ENCODE data around the gene MBTPS2. TPM values are rescaled to one million over a fixed set of nuclear protein-coding genes. Genes with fewer than 3 reads are reported as not detected.
"Not testable (repeated sequence)": the region's sequence is repeated elsewhere in the genome, so short reads cannot be mapped to it uniquely, and the experiment has no call there.

Gene MBTPS2
- total and polyA plus RNA-seq, 7 experiments from 2014 or later: 4.6 to 9.9 (median 7.0) TPM

- DNase-seq (no peak), ATAC-seq (no peak)
- no peaks in the 10 kb centered on the region for H3K27me3 ChIP-seq (ENCODE audit: control insufficient read depth in 2 of 2, insufficient read depth in 2 of 2, low read length in 2 of 2)
- intact Hi-C loops (cut with micrococcal nuclease): no loop called here
- Mint-ChIP-seq H3K4me1 (peaks cover 0 to 6% (median 0%) of the 10 kb centered on the region in 7 donors), H3K4me3 (no peak overlapping the region), H3K27ac (no peak overlapping the region), H3K36me3 (peaks cover 0 to 11% (median 4%) of the 10 kb centered on the region in 5 donors), H3K27me3 (no peaks in the 10 kb centered on the region), H3K9me3 (no peaks in the 10 kb centered on the region)
- H3K4me3 ChIP-seq (ENCODE audit: low read length): no peak overlapping the region
- no peaks in the 10 kb centered on the region for H3K4me1 ChIP-seq (ENCODE audit: control insufficient read depth in 2 of 2, insufficient read depth in 2 of 2, low read length in 2 of 2)
- CTCF ChIA-PET: interaction anchor here (0.7 kb wide), 1 partner anchor 1357 kb away, joined by 4 read pairs; no protein-coding TSS in a partner anchor
- no peak overlapping the region for H3K27ac ChIP-seq (ENCODE audit: low read depth, low read length)
- H3K36me3 ChIP-seq (ENCODE audit: control insufficient read depth in 2 of 3, insufficient read depth in 3 of 3, low read length in 3 of 3): no peaks in the 10 kb centered on the region
- no peaks in the 10 kb centered on the region for H3K9me3 ChIP-seq (ENCODE audit: control insufficient read depth in 2 of 3, low read length in 3 of 3)
- POLR2A ChIA-PET: no interaction called here
These were observed 33.8 kb downstream of the MBTPS2 start for GRCh38 chrX:21873063-21873775.

- ATAC-seq; H3K27me3 Mint-ChIP-seq; H3K27me3 ChIP-seq (ENCODE audit: control insufficient read depth in 2 of 2, insufficient read depth in 2 of 2, low read length in 2 of 2); H3K4me1 ChIP-seq (ENCODE audit: control insufficient read depth in 2 of 2, insufficient read depth in 2 of 2, low read length in 2 of 2); H3K4me1 Mint-ChIP-seq; H3K27ac ChIP-seq (ENCODE audit: low read depth, low read length); H3K27ac Mint-ChIP-seq; POLR2A ChIA-PET; H3K36me3 Mint-ChIP-seq; CTCF ChIA-PET; H3K9me3 Mint-ChIP-seq; DNase-seq; intact Hi-C loops (cut with micrococcal nuclease); H3K9me3 ChIP-seq (ENCODE audit: control insufficient read depth in 2 of 3, low read length in 3 of 3); H3K4me3 Mint-ChIP-seq; H3K4me3 ChIP-seq (ENCODE audit: low read length); H3K36me3 ChIP-seq (ENCODE audit: control insufficient read depth in 2 of 3, insufficient read depth in 3 of 3, low read length in 3 of 3): not testable (repeated sequence)
These were observed 34.8 kb downstream of the MBTPS2 start for GRCh38 chrX:21874182-21874581.

GRCh38 chrX:21875013-21875412, 35.6 kb downstream of the MBTPS2 start:
- H3K27ac Mint-ChIP-seq: no peak overlapping the region
- H3K4me3 Mint-ChIP-seq: no peak overlapping the region
- no peaks in the 10 kb centered on the region for H3K4me1 ChIP-seq (ENCODE audit: control insufficient read depth in 2 of 2, insufficient read depth in 2 of 2, low read length in 2 of 2)
- DNase-seq (no peak), ATAC-seq (no peak)
- no peaks in the 10 kb centered on the region for H3K9me3 Mint-ChIP-seq
- H3K9me3 ChIP-seq (ENCODE audit: control insufficient read depth in 2 of 3, low read length in 3 of 3): no peaks in the 10 kb centered on the region
- peaks cover 0 to 6% (median 0%) of the 10 kb centered on the region in 7 donors for H3K4me1 Mint-ChIP-seq
- no peak overlapping the region for H3K4me3 ChIP-seq (ENCODE audit: low read length)
- ChIA-PET CTCF (no interaction called here), POLR2A (no interaction called here)
- no peak overlapping the region for H3K27ac ChIP-seq (ENCODE audit: low read depth, low read length)
- H3K36me3 Mint-ChIP-seq: peaks cover 0 to 16% (median 4%) of the 10 kb centered on the region in 5 donors
- intact Hi-C loops (cut with micrococcal nuclease): no loop called here
- H3K36me3 ChIP-seq (ENCODE audit: control insufficient read depth in 2 of 3, insufficient read depth in 3 of 3, low read length in 3 of 3): no peaks in the 10 kb centered on the region
- H3K27me3 ChIP-seq (ENCODE audit: control insufficient read depth in 2 of 2, insufficient read depth in 2 of 2, low read length in 2 of 2): no peaks in the 10 kb centered on the region
- no peaks in the 10 kb centered on the region for H3K27me3 Mint-ChIP-seq

GRCh38 chrX:21881881-21882574, 42.6 kb downstream of the MBTPS2 start:
- DNase-seq (no peak), ATAC-seq (no peak)
- Mint-ChIP-seq H3K4me3 (no peak overlapping the region), H3K36me3 (peaks cover 0 to 24% (median 11%) of the 10 kb centered on the region in 5 donors), H3K9me3 (no peaks in the 10 kb centered on the region), H3K4me1 (no peaks in the 10 kb centered on the region), H3K27ac (no peak overlapping the region), H3K27me3 (no peaks in the 10 kb centered on the region)
- ChIA-PET POLR2A (no interaction called here), CTCF (interaction anchor here (0.7 kb wide), 1 partner anchor 903 kb away, joined by 3 read pairs; no protein-coding TSS in a partner anchor)
- intact Hi-C loops (cut with micrococcal nuclease): no loop called here
- no peaks in the 10 kb centered on the region for H3K9me3 ChIP-seq (ENCODE audit: control insufficient read depth in 2 of 3, low read length in 3 of 3)
- H3K4me1 ChIP-seq (ENCODE audit: control insufficient read depth in 2 of 2, insufficient read depth in 2 of 2, low read length in 2 of 2): no peaks in the 10 kb centered on the region
- no peaks in the 10 kb centered on the region for H3K27me3 ChIP-seq (ENCODE audit: control insufficient read depth in 2 of 2, insufficient read depth in 2 of 2, low read length in 2 of 2)
- H3K4me3 ChIP-seq (ENCODE audit: low read length): no peak overlapping the region
- H3K27ac ChIP-seq (ENCODE audit: low read depth, low read length): no peak overlapping the region
- H3K36me3 ChIP-seq (ENCODE audit: control insufficient read depth in 2 of 3, insufficient read depth in 3 of 3, low read length in 3 of 3): no peaks in the 10 kb centered on the region

GRCh38 chrX:21883258-21883657, 43.8 kb downstream of the MBTPS2 start:
- no peaks in the 10 kb centered on the region for H3K9me3 ChIP-seq (ENCODE audit: control insufficient read depth in 2 of 3, low read length in 3 of 3)
- ChIA-PET CTCF (no interaction called here), POLR2A (interaction anchor here (0.8 kb wide), 1 partner anchor 22 kb away, joined by 3 read pairs; no protein-coding TSS in a partner anchor)
- Mint-ChIP-seq H3K27ac (no peak overlapping the region), H3K36me3 (peaks cover 0 to 24% (median 12%) of the 10 kb centered on the region in 5 donors), H3K27me3 (no peaks in the 10 kb centered on the region), H3K4me3 (no peak overlapping the region), H3K9me3 (no peaks in the 10 kb centered on the region), H3K4me1 (no peaks in the 10 kb centered on the region)
- H3K27me3 ChIP-seq (ENCODE audit: control insufficient read depth in 2 of 2, insufficient read depth in 2 of 2, low read length in 2 of 2): no peaks in the 10 kb centered on the region
- intact Hi-C loops (cut with micrococcal nuclease): no loop called here
- no peak overlapping the region for H3K27ac ChIP-seq (ENCODE audit: low read depth, low read length)
- no peaks in the 10 kb centered on the region for H3K4me1 ChIP-seq (ENCODE audit: control insufficient read depth in 2 of 2, insufficient read depth in 2 of 2, low read length in 2 of 2)
- H3K4me3 ChIP-seq (ENCODE audit: low read length): no peak overlapping the region
- DNase-seq (no peak), ATAC-seq (no peak)
- no peaks in the 10 kb centered on the region for H3K36me3 ChIP-seq (ENCODE audit: control insufficient read depth in 2 of 3, insufficient read depth in 3 of 3, low read length in 3 of 3)

GRCh38 chrX:21885568-21885967, 46.2 kb downstream of the MBTPS2 start:
- Histone ChIP-seq H3K9me3 (ENCODE audit: control insufficient read depth in 2 of 3, low read length in 3 of 3) (no peaks in the 10 kb centered on the region), H3K36me3 (ENCODE audit: control insufficient read depth in 2 of 3, insufficient read depth in 3 of 3, low read length in 3 of 3) (no peaks in the 10 kb centered on the region), H3K27ac (ENCODE audit: low read depth, low read length) (no peak overlapping the region), H3K27me3 (ENCODE audit: control insufficient read depth in 2 of 2, insufficient read depth in 2 of 2, low read length in 2 of 2) (no peaks in the 10 kb centered on the region), H3K4me3 (ENCODE audit: low read length) (no peak overlapping the region), H3K4me1 (ENCODE audit: control insufficient read depth in 2 of 2, insufficient read depth in 2 of 2, low read length in 2 of 2) (no peaks in the 10 kb centered on the region)
- intact Hi-C loops (cut with micrococcal nuclease): no loop called here
- ATAC-seq: no peak
- ChIA-PET CTCF (no interaction called here), POLR2A (no interaction called here)
- no peak for DNase-seq
- Mint-ChIP-seq H3K27me3 (no peaks in the 10 kb centered on the region), H3K36me3 (peaks cover 0 to 12% (median 8%) of the 10 kb centered on the region in 5 donors), H3K27ac (no peak overlapping the region), H3K4me3 (no peak overlapping the region), H3K9me3 (no peaks in the 10 kb centered on the region), H3K4me1 (no peaks in the 10 kb centered on the region)

All from naive thymus-derived CD4-positive, alpha-beta T cell (primary cell).